Peyer's patch (tissue), 4 donors: ENCODE results near the gene HS3ST2.

Experiments used
- CTCF ChIP-seq, 6 experiments: fragments of 450-650 bp in 4 of 6; fragments of 200-600 bp in 2 of 6; sonication (generic) in 1 of 6; IDR thresholded peaks; one replicate each; pipeline ENCODE4 v1.5.1; 2017 to 2019; ENCODE audit warnings: antibody characterized with exemption in 6 of 6, mild to moderate bottlenecking in 3 of 6, moderate library complexity in 1 of 6
- POLR2A ChIP-seq, 2 donors: fragments of 450-650 bp; IDR thresholded peaks; one replicate each; pipeline ENCODE4 v1.5.1; 2017; ENCODE audit warnings: antibody characterized with exemption in 2 of 2, mild to moderate bottlenecking in 2 of 2, moderate library complexity in 2 of 2

- TF ChIP-seq CTCF (IDR thresholded peaks at IDR 0.05) (no peak), POLR2A (IDR thresholded peaks at IDR 0.05) (no peak)
These were observed 2.5 kb downstream of the HS3ST2 start for GRCh38 chr16:22816475-22816874.
